ENCODE measurements around the gene LRP1B. TPM values are rescaled to one million over a fixed set of nuclear protein-coding genes. Genes with fewer than 3 reads are reported as not detected.

LRP1B gene
- total RNA-seq, 1 donor from 2014 or later: not detected

- DNase-seq (ENCODE audit: low spot score): no peak
- Mint-ChIP-seq H3K9me3 (no peaks in the 10 kb centered on the region), H3K27ac (no peak overlapping the region), H3K36me3 (ENCODE audit: low read depth) (no peaks in the 10 kb centered on the region), H3K4me3 (ENCODE audit: low read depth) (no peak overlapping the region), H3K27me3 (ENCODE audit: low read depth) (no peaks in the 10 kb centered on the region), H3K4me1 (ENCODE audit: low read depth) (no peaks in the 10 kb centered on the region)
- intact Hi-C loops (cut with micrococcal nuclease): no loop called here
Measured at GRCh38 chr2:142048581-142048980, 82.2 kb downstream of the LRP1B start.

GRCh38 chr2:142045641-142046040 is 85.2 kb downstream of the LRP1B start:
- Mint-ChIP-seq H3K4me1 (ENCODE audit: low read depth) (no peaks in the 10 kb centered on the region), H3K36me3 (ENCODE audit: low read depth) (no peaks in the 10 kb centered on the region), H3K27me3 (ENCODE audit: low read depth) (no peaks in the 10 kb centered on the region), H3K4me3 (ENCODE audit: low read depth) (no peak overlapping the region), H3K9me3 (no peaks in the 10 kb centered on the region), H3K27ac (no peak overlapping the region)
- no peak for DNase-seq (ENCODE audit: low spot score)
- intact Hi-C loops (cut with micrococcal nuclease): no loop called here

- Mint-ChIP-seq H3K27me3 (ENCODE audit: low read depth) (no peaks in the 10 kb centered on the region), H3K36me3 (ENCODE audit: low read depth) (no peaks in the 10 kb centered on the region), H3K4me1 (ENCODE audit: low read depth) (no peaks in the 10 kb centered on the region), H3K9me3 (no peaks in the 10 kb centered on the region), H3K27ac (no peak overlapping the region), H3K4me3 (ENCODE audit: low read depth) (no peak overlapping the region)
- no peak for DNase-seq (ENCODE audit: low spot score)
- intact Hi-C loops (cut with micrococcal nuclease): no loop called here
Measured at GRCh38 chr2:142044197-142044596, 86.6 kb downstream of the LRP1B start.

GRCh38 chr2:142042536-142043199 is 88.1 kb downstream of the LRP1B start:
- intact Hi-C loops (cut with micrococcal nuclease): no loop called here
- Mint-ChIP-seq H3K27me3 (ENCODE audit: low read depth) (no peaks in the 10 kb centered on the region), H3K36me3 (ENCODE audit: low read depth) (no peaks in the 10 kb centered on the region), H3K4me3 (ENCODE audit: low read depth) (no peak overlapping the region), H3K9me3 (peaks cover 5% of the 10 kb centered on the region), H3K4me1 (ENCODE audit: low read depth) (no peaks in the 10 kb centered on the region), H3K27ac (no peak overlapping the region)
- no peak for DNase-seq (ENCODE audit: low spot score)

- intact Hi-C loops (cut with micrococcal nuclease): no loop called here
- no peak overlapping the region for H3K4me3 Mint-ChIP-seq (ENCODE audit: low read depth)
- H3K27me3 Mint-ChIP-seq (ENCODE audit: low read depth): no peaks in the 10 kb centered on the region
- no peak for DNase-seq (ENCODE audit: low spot score)
- H3K36me3 Mint-ChIP-seq (ENCODE audit: low read depth): no peaks in the 10 kb centered on the region
- peaks cover 8% of the 10 kb centered on the region for H3K9me3 Mint-ChIP-seq
- no peaks in the 10 kb centered on the region for H3K4me1 Mint-ChIP-seq (ENCODE audit: low read depth)
- H3K27ac Mint-ChIP-seq: no peak overlapping the region
Measured at GRCh38 chr2:142041996-142042395, 88.8 kb downstream of the LRP1B start.

GRCh38 chr2:142041105-142041504 is 89.7 kb downstream of the LRP1B start:
- Mint-ChIP-seq H3K4me1 (ENCODE audit: low read depth) (no peaks in the 10 kb centered on the region), H3K27me3 (ENCODE audit: low read depth) (no peaks in the 10 kb centered on the region), H3K9me3 (peaks cover 8% of the 10 kb centered on the region), H3K36me3 (ENCODE audit: low read depth) (no peaks in the 10 kb centered on the region), H3K4me3 (ENCODE audit: low read depth) (no peak overlapping the region), H3K27ac (no peak overlapping the region)
- intact Hi-C loops (cut with micrococcal nuclease): no loop called here
- DNase-seq (ENCODE audit: low spot score): no peak

GRCh38 chr2:142040556-142040955 is 90.3 kb downstream of the LRP1B start:
- Mint-ChIP-seq H3K4me1 (ENCODE audit: low read depth) (no peaks in the 10 kb centered on the region), H3K36me3 (ENCODE audit: low read depth) (no peaks in the 10 kb centered on the region), H3K4me3 (ENCODE audit: low read depth) (no peak overlapping the region), H3K9me3 (peaks cover 8% of the 10 kb centered on the region), H3K27me3 (ENCODE audit: low read depth) (no peaks in the 10 kb centered on the region), H3K27ac (no peak overlapping the region)
- intact Hi-C loops (cut with micrococcal nuclease): no loop called here
- DNase-seq (ENCODE audit: low spot score): no peak

- no peak overlapping the region for H3K4me3 Mint-ChIP-seq (ENCODE audit: low read depth)
Measured at GRCh38 chr2:142038826-142039225, 92.0 kb downstream of the LRP1B start.

GRCh38 chr2:142037744-142038143 is 93.1 kb downstream of the LRP1B start:
- no peak overlapping the region for H3K4me3 Mint-ChIP-seq (ENCODE audit: low read depth)
- H3K27me3 Mint-ChIP-seq (ENCODE audit: low read depth): no peaks in the 10 kb centered on the region
- no peaks in the 10 kb centered on the region for H3K4me1 Mint-ChIP-seq (ENCODE audit: low read depth)
- no peaks in the 10 kb centered on the region for H3K36me3 Mint-ChIP-seq (ENCODE audit: low read depth)
- DNase-seq (ENCODE audit: low spot score): no peak
- no peak overlapping the region for H3K27ac Mint-ChIP-seq
- intact Hi-C loops (cut with micrococcal nuclease): no loop called here
- peaks cover 8% of the 10 kb centered on the region for H3K9me3 Mint-ChIP-seq

More at GRCh38 chr2:142038826-142039225, 92.0 kb downstream of the LRP1B start:
- H3K4me1 Mint-ChIP-seq (ENCODE audit: low read depth): no peaks in the 10 kb centered on the region
- H3K36me3 Mint-ChIP-seq (ENCODE audit: low read depth): no peaks in the 10 kb centered on the region
- DNase-seq (ENCODE audit: low spot score): no peak
- intact Hi-C loops (cut with micrococcal nuclease): no loop called here
- H3K27ac Mint-ChIP-seq: no peak overlapping the region
- peaks cover 8% of the 10 kb centered on the region for H3K9me3 Mint-ChIP-seq
- H3K27me3 Mint-ChIP-seq (ENCODE audit: low read depth): no peaks in the 10 kb centered on the region

GRCh38 chr2:142037066-142037465 is 93.8 kb downstream of the LRP1B start:
- Mint-ChIP-seq H3K27me3 (ENCODE audit: low read depth) (no peaks in the 10 kb centered on the region), H3K4me1 (ENCODE audit: low read depth) (no peaks in the 10 kb centered on the region), H3K4me3 (ENCODE audit: low read depth) (no peak overlapping the region), H3K36me3 (ENCODE audit: low read depth) (no peaks in the 10 kb centered on the region), H3K9me3 (peaks cover 8% of the 10 kb centered on the region), H3K27ac (no peak overlapping the region)
- DNase-seq (ENCODE audit: low spot score): no peak
- intact Hi-C loops (cut with micrococcal nuclease): no loop called here

GRCh38 chr2:142033393-142033792 is 97.4 kb downstream of the LRP1B start:
- Mint-ChIP-seq H3K4me3 (ENCODE audit: low read depth) (no peak overlapping the region), H3K9me3 (peaks cover 8% of the 10 kb centered on the region), H3K4me1 (ENCODE audit: low read depth) (no peaks in the 10 kb centered on the region), H3K27ac (no peak overlapping the region), H3K27me3 (ENCODE audit: low read depth) (no peaks in the 10 kb centered on the region), H3K36me3 (ENCODE audit: low read depth) (no peaks in the 10 kb centered on the region)
- intact Hi-C loops (cut with micrococcal nuclease): no loop called here
- no peak for DNase-seq (ENCODE audit: low spot score)

GRCh38 chr2:142031656-142032055 is 99.2 kb downstream of the LRP1B start:
- Mint-ChIP-seq H3K4me1 (ENCODE audit: low read depth) (no peaks in the 10 kb centered on the region), H3K36me3 (ENCODE audit: low read depth) (no peaks in the 10 kb centered on the region), H3K27ac (no peak overlapping the region), H3K27me3 (ENCODE audit: low read depth) (no peaks in the 10 kb centered on the region), H3K9me3 (peaks cover 3% of the 10 kb centered on the region), H3K4me3 (ENCODE audit: low read depth) (no peak overlapping the region)
- no peak for DNase-seq (ENCODE audit: low spot score)
- intact Hi-C loops (cut with micrococcal nuclease): no loop called here

GRCh38 chr2:142030735-142031134 is 100.1 kb downstream of the LRP1B start:
- Mint-ChIP-seq H3K4me1 (ENCODE audit: low read depth) (no peaks in the 10 kb centered on the region), H3K27me3 (ENCODE audit: low read depth) (no peaks in the 10 kb centered on the region), H3K27ac (no peak overlapping the region), H3K36me3 (ENCODE audit: low read depth) (no peaks in the 10 kb centered on the region), H3K9me3 (peaks cover 3% of the 10 kb centered on the region), H3K4me3 (ENCODE audit: low read depth) (no peak overlapping the region)
- intact Hi-C loops (cut with micrococcal nuclease): no loop called here
- DNase-seq (ENCODE audit: low spot score): no peak

GRCh38 chr2:142029974-142030373 is 100.8 kb downstream of the LRP1B start:
- H3K4me1 Mint-ChIP-seq (ENCODE audit: low read depth): no peaks in the 10 kb centered on the region
- H3K36me3 Mint-ChIP-seq (ENCODE audit: low read depth): no peaks in the 10 kb centered on the region

More at GRCh38 chr2:142029974-142030373, 100.8 kb downstream of the LRP1B start:
- intact Hi-C loops (cut with micrococcal nuclease): no loop called here
- Mint-ChIP-seq H3K9me3 (peaks cover 3% of the 10 kb centered on the region), H3K4me3 (ENCODE audit: low read depth) (no peak overlapping the region), H3K27ac (no peak overlapping the region), H3K27me3 (ENCODE audit: low read depth) (no peaks in the 10 kb centered on the region)
- DNase-seq (ENCODE audit: low spot score): no peak
